Neural progenitor cell (in vitro differentiated cells): ENCODE measurements around the gene CCDC174. TPM values are rescaled to one million over a fixed set of nuclear protein-coding genes. Genes with fewer than 3 reads are reported as not detected.

Source experiments
- DNase-seq: peaks from one replicate; pipeline ENCODE4 v3.0.0-alpha.2; 2016; ENCODE audit warnings: low spot score
- H2AFZ ChIP-seq: fragments of 200-600 bp; sonication (generic); replicated peaks from 2 replicates; pipeline ENCODE4 v1.6.1; 2016; ENCODE audit warnings: antibody characterized with exemption
- H3F3A ChIP-seq: fragments of 200-600 bp; sonication (generic); 2 replicates; pipeline ENCODE4 v1.6.1; 2016; ENCODE audit warnings: antibody characterized with exemption, low read depth
- H3K27ac ChIP-seq: fragments of 200-600 bp; sonication (generic); 2 replicates; pipeline ENCODE4 v1.5.1; 2016; ENCODE audit warnings: mild to moderate bottlenecking
- H3K27me3 ChIP-seq: fragments of 200-600 bp; sonication (generic); 2 replicates; pipeline ENCODE4 v1.6.1; 2016; ENCODE audit warnings: mild to moderate bottlenecking, moderate library complexity
- H3K36me3 ChIP-seq: fragments of 200-600 bp; sonication (generic); 2 replicates; pipeline ENCODE4 v1.5.1; 2016
- H3K4me1 ChIP-seq: fragments of 200-600 bp; sonication (generic); 2 replicates; pipeline ENCODE4 v1.6.1; 2016; ENCODE audit warnings: mixed run types
- H3K4me2 ChIP-seq: fragments of 200-600 bp; sonication (generic); 2 replicates; pipeline ENCODE4 v1.6.1; 2016
- H3K4me3 ChIP-seq: fragments of 200-600 bp; sonication (generic); 2 replicates; pipeline ENCODE4 v1.5.1; 2016
- H3K79me2 ChIP-seq: fragments of 200-600 bp; sonication (generic); 2 replicates; pipeline ENCODE4 v1.6.1; 2016; ENCODE audit warnings: low read depth
- H3K9ac ChIP-seq: fragments of 200-600 bp; sonication (generic); 2 replicates; pipeline ENCODE4 v1.6.1; 2016
- H3K9me3 ChIP-seq: fragments of 200-600 bp; sonication (generic); 2 replicates; pipeline ENCODE4 v1.5.1; 2016; ENCODE audit warnings: low read depth
- H4K20me1 ChIP-seq: fragments of 200-600 bp; sonication (generic); 2 replicates; pipeline ENCODE4 v1.6.1; 2016; ENCODE audit warnings: low read depth
- H3K27ac Mint-ChIP-seq: 3 replicates; pipeline ENCODE4 v1.8.0; 2021; ENCODE audit warnings: mixed read lengths
- H3K27me3 Mint-ChIP-seq: 2 replicates; pipeline ENCODE4 v1.8.0; 2022; ENCODE audit warnings: low read depth, mild to moderate bottlenecking, inconsistent platforms, moderate library complexity, mixed read lengths; ENCODE audit not compliant: insufficient read depth
- H3K36me3 Mint-ChIP-seq: 3 replicates; pipeline ENCODE4 v1.8.0; 2021; ENCODE audit warnings: mixed read lengths
- H3K4me1 Mint-ChIP-seq: 3 replicates; pipeline ENCODE4 v1.8.0; 2021; ENCODE audit warnings: mixed read lengths
- H3K4me3 Mint-ChIP-seq: 3 replicates; pipeline ENCODE4 v1.8.0; 2021; ENCODE audit warnings: mild to moderate bottlenecking, moderate library complexity, mixed read lengths
- H3K9me3 Mint-ChIP-seq: 3 replicates; pipeline ENCODE4 v1.8.0; 2020; ENCODE audit warnings: mixed read lengths
- EZH2 ChIP-seq: fragments of 200-600 bp; sonication (generic); IDR thresholded peaks from 2 replicates; pipeline ENCODE4 v1.6.1; 2017; ENCODE audit warnings: antibody characterized with exemption, mild to moderate bottlenecking, moderate library complexity
- EZH2phosphoT487 ChIP-seq: fragments of 200-600 bp; sonication (generic); IDR thresholded peaks from 2 replicates; pipeline ENCODE4 v1.6.1; 2017; ENCODE audit warnings: antibody characterized with exemption
- total RNA-seq: library from RNA; depleted of rRNA; stranded (reverse); fragments of >200 nt; gene quantifications from 2 replicates; pipeline ENCODE4 v1.2.3, GENCODE V29; 2015; ENCODE audit warnings: low replicate concordance
- TF ChIP-seq, protein P1 (sequence below): fragments of 200-600 bp; sonication (generic); IDR thresholded peaks from 2 replicates; pipeline ENCODE4 v1.5.1; 2017; ENCODE audit warnings: antibody characterized with exemption, mild to moderate bottlenecking

Gene CCDC174
- total RNA-seq, 1 donor from 2014 or later = 13.0 TPM

DNA sequence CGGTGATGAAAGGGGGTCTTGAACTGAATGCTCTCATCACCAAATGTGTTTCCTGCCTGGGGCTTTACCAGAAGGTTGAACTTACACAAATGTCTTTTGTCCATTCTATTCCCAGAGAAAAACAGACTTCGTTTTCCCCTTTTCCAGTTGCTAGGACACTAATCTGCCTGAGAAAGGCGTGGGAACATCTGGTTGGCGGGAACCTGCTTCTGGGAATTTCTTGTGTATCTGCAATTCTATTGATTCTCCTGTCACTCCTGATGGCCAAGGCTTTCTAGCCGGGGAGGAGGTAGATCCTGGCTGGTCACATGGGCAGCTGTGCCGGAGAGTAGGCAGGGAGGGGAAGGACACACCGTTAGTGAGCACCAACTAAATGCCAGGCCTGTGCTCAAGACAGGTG lies 31.1 kb upstream of the CCDC174 start:
- no peak for TF ChIP-seq EZH2
- no peak for TF ChIP-seq EZH2phosphoT487
- TF ChIP-seq, protein P1, sequence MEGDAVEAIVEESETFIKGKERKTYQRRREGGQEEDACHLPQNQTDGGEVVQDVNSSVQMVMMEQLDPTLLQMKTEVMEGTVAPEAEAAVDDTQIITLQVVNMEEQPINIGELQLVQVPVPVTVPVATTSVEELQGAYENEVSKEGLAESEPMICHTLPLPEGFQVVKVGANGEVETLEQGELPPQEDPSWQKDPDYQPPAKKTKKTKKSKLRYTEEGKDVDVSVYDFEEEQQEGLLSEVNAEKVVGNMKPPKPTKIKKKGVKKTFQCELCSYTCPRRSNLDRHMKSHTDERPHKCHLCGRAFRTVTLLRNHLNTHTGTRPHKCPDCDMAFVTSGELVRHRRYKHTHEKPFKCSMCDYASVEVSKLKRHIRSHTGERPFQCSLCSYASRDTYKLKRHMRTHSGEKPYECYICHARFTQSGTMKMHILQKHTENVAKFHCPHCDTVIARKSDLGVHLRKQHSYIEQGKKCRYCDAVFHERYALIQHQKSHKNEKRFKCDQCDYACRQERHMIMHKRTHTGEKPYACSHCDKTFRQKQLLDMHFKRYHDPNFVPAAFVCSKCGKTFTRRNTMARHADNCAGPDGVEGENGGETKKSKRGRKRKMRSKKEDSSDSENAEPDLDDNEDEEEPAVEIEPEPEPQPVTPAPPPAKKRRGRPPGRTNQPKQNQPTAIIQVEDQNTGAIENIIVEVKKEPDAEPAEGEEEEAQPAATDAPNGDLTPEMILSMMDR = no peak
- Mint-ChIP-seq H3K4me1 (peaks cover 93% of the 10 kb centered on the region), H3K4me3 (peak overlapping the region; percentile 68), H3K9me3 (no peaks in the 10 kb centered on the region), H3K27me3 (peaks cover 14% of the 10 kb centered on the region), H3K27ac (peak overlapping the region; percentile 100), H3K36me3 (no peaks in the 10 kb centered on the region)
- H3K4me2 ChIP-seq = peak overlapping the region; percentile 57
- no peak overlapping the region for H3K9ac ChIP-seq
- peaks cover 28% of the 10 kb centered on the region for H3K4me1 ChIP-seq
- no peak overlapping the region for H2AFZ ChIP-seq
- H3K4me3 ChIP-seq = no peak overlapping the region
- no peaks in the 10 kb centered on the region for H3K36me3 ChIP-seq
- no peaks in the 10 kb centered on the region for H3K27me3 ChIP-seq
- peaks cover 19% of the 10 kb centered on the region for H3F3A ChIP-seq
- no peak overlapping the region for H3K27ac ChIP-seq
- H3K79me2 ChIP-seq = no peaks in the 10 kb centered on the region
- H4K20me1 ChIP-seq = peaks cover 4% of the 10 kb centered on the region
- peak; percentile 70 for DNase-seq
- H3K9me3 ChIP-seq = no peaks in the 10 kb centered on the region

DNA sequence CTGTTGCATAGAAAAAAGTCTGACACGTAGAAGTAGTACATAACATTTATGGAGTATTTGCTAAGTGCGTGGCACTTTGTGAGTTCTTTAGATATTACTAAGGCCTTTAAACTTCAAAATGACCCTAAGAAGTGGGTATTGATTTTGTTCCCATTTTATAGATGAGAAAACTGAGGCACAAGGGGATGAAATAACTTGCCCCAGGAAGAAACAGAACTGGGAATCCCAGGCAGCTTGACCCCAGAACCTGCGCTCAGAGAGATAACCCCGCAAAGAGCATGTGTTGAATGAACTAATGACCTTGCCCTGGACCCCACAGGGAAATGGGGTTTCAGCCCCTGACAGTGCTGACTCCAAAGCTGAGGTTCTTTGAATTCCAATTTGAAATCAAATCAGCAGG lies 30.5 kb upstream of the CCDC174 start:
- DNase-seq = no peak
- Mint-ChIP-seq H3K27me3 (peaks cover 14% of the 10 kb centered on the region), H3K9me3 (no peaks in the 10 kb centered on the region), H3K36me3 (no peaks in the 10 kb centered on the region), H3K27ac (peak overlapping the region; percentile 100), H3K4me1 (peaks cover 90% of the 10 kb centered on the region), H3K4me3 (peak overlapping the region; percentile 13)
- Histone ChIP-seq H3K27ac (no peak overlapping the region), H3F3A (peaks cover 19% of the 10 kb centered on the region), H3K4me1 (peaks cover 28% of the 10 kb centered on the region), H3K36me3 (no peaks in the 10 kb centered on the region), H2AFZ (no peak overlapping the region), H3K9ac (no peak overlapping the region), H4K20me1 (peaks cover 4% of the 10 kb centered on the region), H3K27me3 (no peaks in the 10 kb centered on the region), H3K4me2 (peak overlapping the region; percentile 57), H3K9me3 (no peaks in the 10 kb centered on the region), H3K4me3 (no peak overlapping the region), H3K79me2 (no peaks in the 10 kb centered on the region)
- TF ChIP-seq, protein P1 = no peak
- no peak for TF ChIP-seq EZH2phosphoT487
- no peak for TF ChIP-seq EZH2

DNA sequence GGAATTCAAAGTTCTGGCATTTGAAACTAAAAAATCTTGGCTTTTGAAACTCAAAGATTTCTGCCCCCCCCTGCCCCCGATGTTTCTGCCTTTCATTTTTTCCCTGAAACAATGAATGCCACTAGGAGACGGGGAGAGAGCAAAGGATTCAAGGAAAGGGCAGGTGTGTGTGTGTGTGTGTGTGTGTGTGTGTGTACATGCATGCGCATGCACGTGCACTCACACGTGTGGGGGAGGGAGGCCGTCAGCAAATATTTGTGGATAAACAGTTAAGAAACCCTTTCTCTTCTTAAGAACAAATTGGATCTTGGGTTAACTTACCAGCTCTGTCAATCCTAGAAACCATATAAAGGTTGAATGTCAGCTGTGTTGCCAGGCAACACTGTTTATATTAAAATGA lies 29.2 kb upstream of the CCDC174 start:
- Mint-ChIP-seq H3K9me3 (no peaks in the 10 kb centered on the region), H3K36me3 (no peaks in the 10 kb centered on the region), H3K4me1 (peaks cover 86% of the 10 kb centered on the region), H3K27ac (peak overlapping the region; percentile 92), H3K4me3 (peak overlapping the region; percentile 28), H3K27me3 (peaks cover 14% of the 10 kb centered on the region)
- no peaks in the 10 kb centered on the region for H3K79me2 ChIP-seq
- peaks cover 16% of the 10 kb centered on the region for H3K4me1 ChIP-seq
- no peak overlapping the region for H3K27ac ChIP-seq
- peaks cover 11% of the 10 kb centered on the region for H3F3A ChIP-seq
- no peak overlapping the region for H3K9ac ChIP-seq
- TF ChIP-seq EZH2 = no peak
- TF ChIP-seq, protein P1 = no peak
- no peak for TF ChIP-seq EZH2phosphoT487
- H3K36me3 ChIP-seq = no peaks in the 10 kb centered on the region
- no peak overlapping the region for H2AFZ ChIP-seq
- H3K4me3 ChIP-seq = no peak overlapping the region
- no peaks in the 10 kb centered on the region for H3K9me3 ChIP-seq
- no peak overlapping the region for H3K4me2 ChIP-seq
- H4K20me1 ChIP-seq = peaks cover 4% of the 10 kb centered on the region
- DNase-seq = no peak
- no peaks in the 10 kb centered on the region for H3K27me3 ChIP-seq
